ENCODE results near the gene USP17L29. TPM values are rescaled to one million over a fixed set of nuclear protein-coding genes. Genes with fewer than 3 reads are reported as not detected.

The USP17L29 gene
- total and polyA plus RNA-seq, 9 of the 15 experiments (the other 6 are each of a cell fraction or from before 2014, with no cell fraction given) = not detected

GRCh38 chr4:9384126-9384525, 30.7 kb downstream of the USP17L29 start:
- Histone ChIP-seq H3K9me3 (replicated peaks; ENCODE audit: control insufficient read depth, insufficient read depth, low read depth, low read length) (no peaks in the 10 kb centered on the region), H3K27ac (ENCODE audit: extremely low read depth, low read depth, low read length) (no peak overlapping the region), H3K36me3 (ENCODE audit: control insufficient read depth, insufficient read depth, low read length) (no peaks in the 10 kb centered on the region), H3K9me1 (ENCODE audit: control insufficient read depth, insufficient read depth, low read length) (no peaks in the 10 kb centered on the region), H3K79me2 (ENCODE audit: control insufficient read depth, insufficient read depth, low read length) (no peaks in the 10 kb centered on the region), H4K20me1 (replicated peaks; ENCODE audit: control insufficient read depth, insufficient read depth, low read length) (no peaks in the 10 kb centered on the region), H3K4me2 (ENCODE audit: insufficient read depth, low read length) (no peak overlapping the region), H3K4me3 (no peak overlapping the region), H3K4me1 (replicated peaks in 1 of 2; ENCODE audit: control insufficient read depth in 2 of 2, insufficient read depth in 2 of 2, low read length in 2 of 2) (peaks cover 0 to 6% of the 10 kb centered on the region in 2 experiments; a peak in 2 of 5 replicates), H3K9ac (ENCODE audit: insufficient read depth in 1 of 2, low read depth in 2 of 2, low read length in 2 of 2) (no peak overlapping the region), H3K27me3 (ENCODE audit: control insufficient read depth in 2 of 2, insufficient read depth in 2 of 2, low read length in 2 of 2) (no peaks in the 10 kb centered on the region), H2AFZ (ENCODE audit: low read depth, low read length) (no peak overlapping the region)
- in situ Hi-C loops (cut with MboI) (loop anchor here (10.0 kb wide), 1 partner anchor 59 kb away; the partner anchor contains the start of genes USP17L24 and USP17L25), intact Hi-C loops (cut with micrococcal nuclease) (no loop called here)
- WGBS (ENCODE audit: insufficient coverage, low coverage, missing lambda C conversion rate) = 0% methylated on average over 1 of the region's 1 CpG
- BruUV-seq (replicated peaks) = no TSS peak
- CTCF ChIA-PET (ENCODE audit: low intra/inter-chr PET ratio) = no interaction called here
- no peak for TF ChIP-seq SMAD3 (CRISPR knock-in tag; conservative IDR thresholded peaks at IDR 0.05)
- TF ChIP-seq RBM34 (IDR thresholded peaks at IDR 0.05; ENCODE audit: borderline replicate concordance, insufficient read depth, low read length) = no peak
- TF ChIP-seq, protein P1, sequence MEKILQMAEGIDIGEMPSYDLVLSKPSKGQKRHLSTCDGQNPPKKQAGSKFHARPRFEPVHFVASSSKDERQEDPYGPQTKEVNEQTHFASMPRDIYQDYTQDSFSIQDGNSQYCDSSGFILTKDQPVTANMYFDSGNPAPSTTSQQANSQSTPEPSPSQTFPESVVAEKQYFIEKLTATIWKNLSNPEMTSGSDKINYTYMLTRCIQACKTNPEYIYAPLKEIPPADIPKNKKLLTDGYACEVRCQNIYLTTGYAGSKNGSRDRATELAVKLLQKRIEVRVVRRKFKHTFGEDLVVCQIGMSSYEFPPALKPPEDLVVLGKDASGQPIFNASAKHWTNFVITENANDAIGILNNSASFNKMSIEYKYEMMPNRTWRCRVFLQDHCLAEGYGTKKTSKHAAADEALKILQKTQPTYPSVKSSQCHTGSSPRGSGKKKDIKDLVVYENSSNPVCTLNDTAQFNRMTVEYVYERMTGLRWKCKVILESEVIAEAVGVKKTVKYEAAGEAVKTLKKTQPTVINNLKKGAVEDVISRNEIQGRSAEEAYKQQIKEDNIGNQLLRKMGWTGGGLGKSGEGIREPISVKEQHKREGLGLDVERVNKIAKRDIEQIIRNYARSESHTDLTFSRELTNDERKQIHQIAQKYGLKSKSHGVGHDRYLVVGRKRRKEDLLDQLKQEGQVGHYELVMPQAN (IDR thresholded peaks at IDR 0.05; ENCODE audit: borderline replicate concordance) = no peak
- TF ChIP-seq ATF7 (IDR thresholded peaks at IDR 0.05) = no peak
- no peak for TF ChIP-seq CBX2 (IDR thresholded peaks at IDR 0.05; ENCODE audit: insufficient read depth, low read length, poor library complexity, severe bottlenecking)
- no peak for TF ChIP-seq MTF1 (CRISPR knock-in tag; IDR thresholded peaks at IDR 0.05; ENCODE audit: borderline replicate concordance)
- no peak for TF ChIP-seq ZNF780A (CRISPR knock-in tag; IDR thresholded peaks at IDR 0.05)
- no peak for TF ChIP-seq CBX1 (IDR thresholded peaks at IDR 0.05; ENCODE audit: low read depth)
- TF ChIP-seq, protein P2, sequence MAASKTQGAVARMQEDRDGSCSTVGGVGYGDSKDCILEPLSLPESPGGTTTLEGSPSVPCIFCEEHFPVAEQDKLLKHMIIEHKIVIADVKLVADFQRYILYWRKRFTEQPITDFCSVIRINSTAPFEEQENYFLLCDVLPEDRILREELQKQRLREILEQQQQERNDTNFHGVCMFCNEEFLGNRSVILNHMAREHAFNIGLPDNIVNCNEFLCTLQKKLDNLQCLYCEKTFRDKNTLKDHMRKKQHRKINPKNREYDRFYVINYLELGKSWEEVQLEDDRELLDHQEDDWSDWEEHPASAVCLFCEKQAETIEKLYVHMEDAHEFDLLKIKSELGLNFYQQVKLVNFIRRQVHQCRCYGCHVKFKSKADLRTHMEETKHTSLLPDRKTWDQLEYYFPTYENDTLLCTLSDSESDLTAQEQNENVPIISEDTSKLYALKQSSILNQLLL (CRISPR knock-in tag; IDR thresholded peaks at IDR 0.05; ENCODE audit: borderline replicate concordance) = no peak
- TF ChIP-seq GABPB2 (CRISPR knock-in tag; conservative IDR thresholded peaks at IDR 0.05) = no peak
- no peak for ATAC-seq
- POLR2A ChIA-PET = no interaction called here
- no peak for DNase-seq (ENCODE audit: extremely low read depth in 1 of 4, low spot score in 3 of 4)
- no peak for FAIRE-seq

Measured in K562 (cell line).